H54 (cell line): ENCODE data around the gene ARSA.
A peak's percentile ranks its signal among the peaks of the same experiment; 100 is the strongest.

ENCODE experiments used
- DNase-seq: peaks from one replicate; pipeline ENCODE4 v3.0.0; 2011; ENCODE audit warnings: low spot score, mixed read lengths; ENCODE audit not compliant: insufficient read length
- FAIRE-seq: peaks from 3 replicates; lab custom pipeline; 2011; peaks lifted over from hg19 to GRCh38; lab: Jason Lieb, UNC
- POLR2A ChIP-seq: IDR thresholded peaks from 2 replicates; pipeline ENCODE4 v1.6.1; 2011; ENCODE audit warnings: low read depth, mild to moderate bottlenecking, low read length

ARSA gene

GRCh38 chr22:50627642-50628542 is at the start of gene ARSA:
Gene ARSA (minus strand): TSS chr22:50628152. CDS start chr22:50627779, 373 bp downstream.
- TF ChIP-seq POLR2A, result peak; percentile 48
- no peak for DNase-seq
- FAIRE-seq, result no peak

GRCh38 chr22:50676661-50677492 is 48.9 kb upstream of the ARSA start:
- DNase-seq (no peak), FAIRE-seq (no peak)
- TF ChIP-seq POLR2A, result no peak

- DNase-seq, result no peak
- no peak for FAIRE-seq
Measured at GRCh38 chr22:50676180-50676636, 48.3 kb upstream of the ARSA start.

GRCh38 chr22:50675553-50676179 is 47.7 kb upstream of the ARSA start:
- no peak for TF ChIP-seq POLR2A
- no peak for FAIRE-seq

More at GRCh38 chr22:50676180-50676636, 48.3 kb upstream of the ARSA start:
- TF ChIP-seq POLR2A, result no peak

GRCh38 chr22:50674606-50675552 is 46.9 kb upstream of the ARSA start:
- DNase-seq, result no peak

More at GRCh38 chr22:50675553-50676179, 47.7 kb upstream of the ARSA start:
- DNase-seq, result no peak

GRCh38 chr22:50674130-50674500 is 46.2 kb upstream of the ARSA start:
- FAIRE-seq (no peak), DNase-seq (no peak)
- TF ChIP-seq POLR2A, result no peak

More at GRCh38 chr22:50674606-50675552, 46.9 kb upstream of the ARSA start:
- no peak for FAIRE-seq
- TF ChIP-seq POLR2A, result no peak

GRCh38 chr22:50673231-50674129 is 45.5 kb upstream of the ARSA start:
- TF ChIP-seq POLR2A, result no peak
- FAIRE-seq, result no peak
- no peak for DNase-seq

GRCh38 chr22:50672471-50673230 is 44.7 kb upstream of the ARSA start, which contains the start of gene SHANK3:
Gene SHANK3 (plus strand): TSS chr22:50672823.
- DNase-seq (no peak), FAIRE-seq (no peak)
- no peak for TF ChIP-seq POLR2A

- TF ChIP-seq POLR2A, result no peak
- FAIRE-seq, result no peak
Measured at GRCh38 chr22:50672041-50672440, 44.1 kb upstream of the ARSA start.

GRCh38 chr22:50671641-50672040 is 43.7 kb upstream of the ARSA start:
- FAIRE-seq, result no peak
- peak; percentile 41 for DNase-seq
- no peak for TF ChIP-seq POLR2A

More at GRCh38 chr22:50672041-50672440, 44.1 kb upstream of the ARSA start:
- no peak for DNase-seq

GRCh38 chr22:50670914-50671538 is 43.1 kb upstream of the ARSA start:
- TF ChIP-seq POLR2A, result no peak
- FAIRE-seq (no peak), DNase-seq (no peak)
